Brain microvascular endothelial cell (primary cell): ENCODE data around the gene FMO1.

ENCODE experiments used
- DNase-seq: peaks from one replicate; pipeline ENCODE4 v3.0.0-alpha.2; 2020
- H3K27ac ChIP-seq: fragments of 250-450 bp; sonication (Bioruptor Pico); 2 replicates; pipeline ENCODE4 v1.5.1; 2020; ENCODE audit warnings: mild to moderate bottlenecking, moderate library complexity
- H3K27me3 ChIP-seq: fragments of 250-450 bp; sonication (Bioruptor Pico); replicated peaks from 2 replicates; pipeline ENCODE4 v1.5.1; 2020; ENCODE audit warnings: mild to moderate bottlenecking
- H3K36me3 ChIP-seq: fragments of 250-450 bp; sonication (Bioruptor Pico); replicated peaks from 2 replicates; pipeline ENCODE4 v1.5.1; 2020; ENCODE audit warnings: mild to moderate bottlenecking
- H3K4me3 ChIP-seq: 2 replicates; pipeline ENCODE4 v1.5.1; 2011; ENCODE audit warnings: low read depth, mild to moderate bottlenecking, control low read depth, low read length, moderate library complexity
- CTCF ChIP-seq: IDR thresholded peaks from 2 replicates; pipeline ENCODE4 v1.5.1; 2011; ENCODE audit warnings: low read depth, mild to moderate bottlenecking, moderate library complexity, low read length, control low read depth, inconsistent platforms; ENCODE audit errors: missing control alignments
- in situ Hi-C: cut with HindIII; loops from 2 replicates; pipeline ENCODE4 v1.10.0; 2017; ENCODE audit warnings: low sequenced_read_pairs, low pct_ligation_motif_present

FMO1 gene

GRCh38 chr1:171261336-171261735 is 13.0 kb downstream of the FMO1 start:
- H3K27ac ChIP-seq = no peak overlapping the region
- H3K4me3 ChIP-seq = no peak overlapping the region
- H3K27me3 ChIP-seq = no peaks in the 10 kb centered on the region
- in situ Hi-C loops = no loop called here
- TF ChIP-seq CTCF = no peak
- H3K36me3 ChIP-seq = no peaks in the 10 kb centered on the region
- DNase-seq = no peak

- no peak for TF ChIP-seq CTCF
- in situ Hi-C loops = no loop called here
- Histone ChIP-seq H3K27me3 (no peaks in the 10 kb centered on the region), H3K36me3 (no peaks in the 10 kb centered on the region), H3K27ac (no peak overlapping the region), H3K4me3 (no peak overlapping the region)
- no peak for DNase-seq
Measured at GRCh38 chr1:171263901-171264300, 15.6 kb downstream of the FMO1 start.

- no peaks in the 10 kb centered on the region for H3K36me3 ChIP-seq
- no peak for DNase-seq
- no peak overlapping the region for H3K4me3 ChIP-seq
- H3K27me3 ChIP-seq = no peaks in the 10 kb centered on the region
- no peak for TF ChIP-seq CTCF
- in situ Hi-C loops = no loop called here
- H3K27ac ChIP-seq = no peak overlapping the region
Measured at GRCh38 chr1:171265686-171266085, 17.4 kb downstream of the FMO1 start.

GRCh38 chr1:171266930-171267329 is 18.6 kb downstream of the FMO1 start:
- TF ChIP-seq CTCF = no peak
- Histone ChIP-seq H3K27me3 (no peaks in the 10 kb centered on the region), H3K27ac (no peak overlapping the region), H3K4me3 (no peak overlapping the region), H3K36me3 (no peaks in the 10 kb centered on the region)
- DNase-seq = no peak
- in situ Hi-C loops = no loop called here

- Histone ChIP-seq H3K36me3 (no peaks in the 10 kb centered on the region), H3K4me3 (no peak overlapping the region), H3K27me3 (no peaks in the 10 kb centered on the region), H3K27ac (no peak overlapping the region)
- no peak for DNase-seq
- in situ Hi-C loops = no loop called here
- no peak for TF ChIP-seq CTCF
Measured at GRCh38 chr1:171267391-171267790, 19.1 kb downstream of the FMO1 start.

- Histone ChIP-seq H3K27me3 (no peaks in the 10 kb centered on the region), H3K36me3 (no peaks in the 10 kb centered on the region), H3K27ac (no peak overlapping the region), H3K4me3 (no peak overlapping the region)
- no peak for DNase-seq
- in situ Hi-C loops = no loop called here
- no peak for TF ChIP-seq CTCF
Measured at GRCh38 chr1:171270806-171271205, 22.5 kb downstream of the FMO1 start.
